Stomach (tissue), 9 donors: ENCODE results near the gene NR5A2. TPM values are rescaled to one million over a fixed set of nuclear protein-coding genes. Genes with fewer than 3 reads are reported as not detected.

Experiments used
- DNase-seq, 2 donors: peaks; one replicate each; pipeline versions ENCODE4 v3.0.0 to v3.0.0-alpha.2; 2013 to 2019
- H3K27ac ChIP-seq, 5 donors: fragments of 200-600 bp in 4 of 5; sonication (generic) in 4 of 5; one replicate each; pipeline ENCODE4 v1.5.1; 2013 to 2019; ENCODE audit warnings: mild to moderate bottlenecking in 1 of 5, moderate library complexity in 1 of 5
- H3K27me3 ChIP-seq, 3 donors: fragments of 200-600 bp; sonication (generic); one replicate each; pipeline ENCODE4 v1.5.1; 2017 to 2019; ENCODE audit warnings: mixed run types in 1 of 3
- H3K36me3 ChIP-seq, 4 donors: fragments of 200-600 bp; sonication (generic); 1 replicate in 3 of 4; 2 replicates in 1 of 4; pipeline ENCODE4 v1.5.1; 2016 to 2019
- H3K4me1 ChIP-seq, 4 donors: fragments of 200-600 bp; sonication (generic); one replicate each; pipeline ENCODE4 v1.5.1; 2016 to 2019
- H3K4me3 ChIP-seq, 4 donors: fragments of 200-600 bp; sonication (generic) in 3 of 4; one replicate each; pipeline ENCODE4 v1.5.1; 2016 to 2019; ENCODE audit warnings: mild to moderate bottlenecking in 1 of 4
- H3K9me3 ChIP-seq, 4 donors: fragments of 200-600 bp; sonication (generic); one replicate each; pipeline ENCODE4 v1.5.1; 2016 to 2019
- CTCF ChIP-seq, 7 experiments: fragments of 450-650 bp in 4 of 7; fragments of 200-600 bp in 3 of 7; sonication (generic) in 3 of 7; IDR thresholded peaks; one replicate each; pipeline ENCODE4 v1.5.1; 2016 to 2019; ENCODE audit warnings: antibody characterized with exemption in 7 of 7, control low read depth in 2 of 7, mild to moderate bottlenecking in 1 of 7
- EP300 ChIP-seq: sonication (generic); formaldehyde crosslinking; IDR thresholded peaks from one replicate; pipeline ENCODE4 v1.6.1; 2017; ENCODE audit warnings: antibody characterized with exemption
- POLR2A ChIP-seq, 4 donors: fragments of 450-650 bp; IDR thresholded peaks; one replicate each; pipeline ENCODE4 v1.6.1; 2016; ENCODE audit warnings: antibody characterized with exemption in 4 of 4, control low read depth in 2 of 4, mild to moderate bottlenecking in 1 of 4, moderate library complexity in 1 of 4
- POLR2AphosphoS5 ChIP-seq, 3 donors: sonication (generic); formaldehyde crosslinking; IDR thresholded peaks; one replicate each; pipeline ENCODE4 v1.6.1; 2016; ENCODE audit warnings: antibody characterized with exemption in 3 of 3
- WGBS, 5 donors: extraction: QIAGEN DNeasy Blood & Tissue Kit in 3 of 5; methylation state at CpG; one replicate each; pipeline versions ENCODE4 v1.1.5 to v1.1.7; 2013 to 2018; 5-methylcytosine and 5-hydroxymethylcytosine counted together
- intact Hi-C: fragments of 100-400 bp; cut with DNase I; formaldehyde crosslinking; loops from one replicate; pipeline ENCODE4 v1.15.1; 2023; ENCODE audit warnings: low total_unique reads
- polyA plus RNA-seq, 3 donors: library from polyadenylated mRNA; stranded (reverse); fragments of 200-250 nt; gene quantifications; one replicate each; pipeline ENCODE4 v1.2.3, GENCODE V29; 2013
- total RNA-seq, 5 donors: library from RNA; depleted of rRNA; stranded (reverse); fragments of >200 nt; gene quantifications; one replicate each; pipeline versions ENCODE4 v1.1.0 to v1.2.3, GENCODE V29; 2014 to 2016
- donor health status: healthy with polysubstance abuse.
- donor health status: Bipolar disorder and iron deficiency.
- donor health status: healthy.

The NR5A2 gene
- total and polyA plus RNA-seq, 8 donors = 0.33 to 227 (median 0.46) TPM; not detected in 1

GRCh38 chr1:200040481-200041138 is 13.1 kb downstream of the NR5A2 start:
- intact Hi-C loops = no loop called here
- peak in 1 of 2 donors; percentile 68 for DNase-seq
- H3K9me3 ChIP-seq = no peaks in the 10 kb centered on the region

GRCh38 chr1:200041337-200042118 is 14.0 kb downstream of the NR5A2 start:
- 22 to 37% (median 29%) methylated on average over 26 to 35 of the region's 35 CpGs for WGBS, 5 donors
- Histone ChIP-seq H3K27ac (peak overlapping the region in 4 of 5 donors; percentile 28 to 56 (median 44)), H3K4me1 (peaks cover 16 to 55% (median 43%) of the 10 kb centered on the region in 4 donors), H3K36me3 (no peaks in the 10 kb centered on the region), H3K4me3 (peak overlapping the region in 3 of 4 donors; percentile 7 to 43 (median 41)), H3K27me3 (peaks cover 40 to 99% (median 82%) of the 10 kb centered on the region in 3 donors), H3K9me3 (no peaks in the 10 kb centered on the region)
- TF ChIP-seq POLR2AphosphoS5 (IDR thresholded peaks at IDR 0.05) (no peak), CTCF (IDR thresholded peaks at IDR 0.05) (no peak), EP300 (no peak), POLR2A (IDR thresholded peaks at IDR 0.05) (no peak)
- no peak for DNase-seq
- intact Hi-C loops = no loop called here

More at GRCh38 chr1:200040481-200041138, 13.1 kb downstream of the NR5A2 start:
- Histone ChIP-seq H3K4me1 (peaks cover 21 to 64% (median 48%) of the 10 kb centered on the region in 4 donors), H3K4me3 (peak overlapping the region; percentile 41 to 70 (median 46)), H3K27ac (peak overlapping the region in 4 of 5 donors; percentile 28 to 56 (median 44)), H3K27me3 (peaks cover 44 to 100% (median 91%) of the 10 kb centered on the region in 3 donors), H3K36me3 (no peaks in the 10 kb centered on the region)
- no peak for TF ChIP-seq POLR2A (IDR thresholded peaks at IDR 0.05)
- TF ChIP-seq POLR2AphosphoS5 (IDR thresholded peaks at IDR 0.05) = peak in 1 of 3 donors; percentile 25
- 2 to 15% (median 8%) methylated on average over 16 to 35 of the region's 35 CpGs for WGBS, 5 donors

GRCh38 chr1:200042119-200042551 is 14.6 kb downstream of the NR5A2 start:
- Histone ChIP-seq H3K9me3 (no peaks in the 10 kb centered on the region), H3K27ac (peak overlapping the region in 3 of 5 donors; percentile 38 to 56 (median 52)), H3K27me3 (peaks cover 34 to 99% (median 76%) of the 10 kb centered on the region in 3 donors), H3K36me3 (no peaks in the 10 kb centered on the region), H3K4me3 (peak overlapping the region; percentile 23 to 43 (median 36)), H3K4me1 (peaks cover 16 to 53% (median 43%) of the 10 kb centered on the region in 4 donors)
- WGBS, 5 donors = 4 to 12% (median 9%) methylated on average over 22 of the region's 22 CpGs
- TF ChIP-seq POLR2AphosphoS5 (IDR thresholded peaks at IDR 0.05) (no peak), CTCF (IDR thresholded peaks at IDR 0.05) (no peak), EP300 (no peak), POLR2A (IDR thresholded peaks at IDR 0.05) (no peak)
- no peak for DNase-seq
- intact Hi-C loops = no loop called here

- WGBS, 5 donors = 1 to 5% (median 4%) methylated on average over 29 to 48 of the region's 48 CpGs
- intact Hi-C loops = no loop called here
- Histone ChIP-seq H3K36me3 (no peaks in the 10 kb centered on the region), H3K27me3 (peaks cover 32 to 99% (median 74%) of the 10 kb centered on the region in 3 donors), H3K27ac (peak overlapping the region in 3 of 5 donors; percentile 38 to 56 (median 52)), H3K4me1 (peaks cover 16 to 53% (median 43%) of the 10 kb centered on the region in 4 donors), H3K9me3 (no peaks in the 10 kb centered on the region), H3K4me3 (peak overlapping the region; percentile 23 to 43 (median 36))
- DNase-seq = peak in 1 of 2 donors; percentile 68
- no peak for TF ChIP-seq EP300
- no peak for TF ChIP-seq POLR2AphosphoS5 (IDR thresholded peaks at IDR 0.05)
- TF ChIP-seq CTCF (IDR thresholded peaks at IDR 0.05) = no peak
- TF ChIP-seq POLR2A (IDR thresholded peaks at IDR 0.05) = no peak
Observed at GRCh38 chr1:200042552-200043335, 15.2 kb downstream of the NR5A2 start.
